Astrocyte (in vitro differentiated cells and primary cell): ENCODE measurements around the gene NKX6-1.

Experiments used
- EZH2 ChIP-seq: IDR thresholded peaks from 2 replicates; pipeline ENCODE4 v1.6.1; 2012; ENCODE audit warnings: mild to moderate bottlenecking, low read length, inconsistent platforms; ENCODE audit not compliant: insufficient read depth
- TF ChIP-seq, protein P1 (sequence below): IDR thresholded peaks from 2 replicates; pipeline ENCODE4 v1.5.1; 2011; ENCODE audit warnings: low read depth, mild to moderate bottlenecking, inconsistent platforms, low read length, moderate library complexity; ENCODE audit not compliant: insufficient read depth

DNA sequence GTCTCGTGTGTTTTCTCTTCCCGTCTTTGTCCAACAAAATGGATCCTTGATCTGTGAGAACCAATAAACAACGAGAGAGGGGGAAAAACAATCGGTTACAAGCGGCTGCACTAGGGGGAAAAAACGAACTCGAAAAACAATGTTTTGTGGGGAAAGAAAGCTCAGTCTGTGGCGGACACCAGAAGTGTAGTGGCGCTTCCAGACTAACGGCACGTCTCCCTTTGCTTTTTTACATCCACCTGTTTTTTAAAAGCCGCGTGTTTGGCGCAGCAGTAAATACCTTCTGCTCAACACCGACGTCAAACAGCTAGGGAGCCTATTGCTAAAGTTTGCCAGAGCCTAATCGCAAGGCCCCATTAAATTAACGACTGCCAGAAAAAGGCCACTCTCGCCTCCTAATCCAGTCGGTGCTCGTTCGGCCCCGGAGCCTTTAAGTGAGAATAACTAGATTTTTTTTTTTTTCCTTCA, 3.3 kb downstream of the NKX6-1 start:
- TF ChIP-seq, protein P1, sequence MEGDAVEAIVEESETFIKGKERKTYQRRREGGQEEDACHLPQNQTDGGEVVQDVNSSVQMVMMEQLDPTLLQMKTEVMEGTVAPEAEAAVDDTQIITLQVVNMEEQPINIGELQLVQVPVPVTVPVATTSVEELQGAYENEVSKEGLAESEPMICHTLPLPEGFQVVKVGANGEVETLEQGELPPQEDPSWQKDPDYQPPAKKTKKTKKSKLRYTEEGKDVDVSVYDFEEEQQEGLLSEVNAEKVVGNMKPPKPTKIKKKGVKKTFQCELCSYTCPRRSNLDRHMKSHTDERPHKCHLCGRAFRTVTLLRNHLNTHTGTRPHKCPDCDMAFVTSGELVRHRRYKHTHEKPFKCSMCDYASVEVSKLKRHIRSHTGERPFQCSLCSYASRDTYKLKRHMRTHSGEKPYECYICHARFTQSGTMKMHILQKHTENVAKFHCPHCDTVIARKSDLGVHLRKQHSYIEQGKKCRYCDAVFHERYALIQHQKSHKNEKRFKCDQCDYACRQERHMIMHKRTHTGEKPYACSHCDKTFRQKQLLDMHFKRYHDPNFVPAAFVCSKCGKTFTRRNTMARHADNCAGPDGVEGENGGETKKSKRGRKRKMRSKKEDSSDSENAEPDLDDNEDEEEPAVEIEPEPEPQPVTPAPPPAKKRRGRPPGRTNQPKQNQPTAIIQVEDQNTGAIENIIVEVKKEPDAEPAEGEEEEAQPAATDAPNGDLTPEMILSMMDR, result no peak
- peak; percentile 6 for TF ChIP-seq EZH2
